HG03066 (cell line): ENCODE measurements around the gene CCND1.

Experiments used
- ATAC-seq: cut with Tn5 transposase; IDR thresholded peaks from one replicate; pipeline ENCODE4 v1.9.1; 2021; ENCODE audit warnings: low read depth; ENCODE audit not compliant: unreplicated experiment

CCND1 gene

GRCh38 chr11:69651834-69652620 is 11.1 kb downstream of the CCND1 start:
- no peak for ATAC-seq

- no peak for ATAC-seq
Measured at GRCh38 chr11:69652999-69653398, 12.0 kb downstream of the CCND1 start.

- ATAC-seq, result no peak
Measured at GRCh38 chr11:69653406-69653960, 12.5 kb downstream of the CCND1 start.

- no peak for ATAC-seq
Measured at GRCh38 chr11:69654001-69654659, 13.2 kb downstream of the CCND1 start.

GRCh38 chr11:69654660-69655478 is 13.9 kb downstream of the CCND1 start:
- no peak for ATAC-seq

- no peak for ATAC-seq
Measured at GRCh38 chr11:69655479-69656428, 14.8 kb downstream of the CCND1 start.

- no peak for ATAC-seq
Measured at GRCh38 chr11:69656536-69657455, 15.8 kb downstream of the CCND1 start.

GRCh38 chr11:69657456-69657910 is 16.5 kb downstream of the CCND1 start:
- no peak for ATAC-seq

- no peak for ATAC-seq
Measured at GRCh38 chr11:69657911-69658625, 17.1 kb downstream of the CCND1 start.

- no peak for ATAC-seq
Measured at GRCh38 chr11:69658626-69659450, 17.9 kb downstream of the CCND1 start.

GRCh38 chr11:69659591-69659990 is 18.6 kb downstream of the CCND1 start:
- no peak for ATAC-seq

- ATAC-seq, result no peak
Measured at GRCh38 chr11:69660001-69660500, 19.1 kb downstream of the CCND1 start.

- ATAC-seq, result no peak
Measured at GRCh38 chr11:69661413-69661715, 20.4 kb downstream of the CCND1 start.

GRCh38 chr11:69662021-69662698 is 21.2 kb downstream of the CCND1 start:
- ATAC-seq, result no peak

GRCh38 chr11:69662806-69663205 is 21.9 kb downstream of the CCND1 start:
- no peak for ATAC-seq

- no peak for ATAC-seq
Measured at GRCh38 chr11:69663326-69663725, 22.4 kb downstream of the CCND1 start.
